ENCODE data around the gene TP63.

The TP63 gene

GRCh38 chr3:189677667-189678066 lies 46.5 kb downstream of the TP63 start:
- Histone ChIP-seq H3K4me3 (no peak overlapping the region), H4K20me1 (no peaks in the 10 kb centered on the region), H3K9me3 (no peaks in the 10 kb centered on the region), H3K36me3 (no peaks in the 10 kb centered on the region), H3K9ac (no peak overlapping the region), H3K4me1 (no peaks in the 10 kb centered on the region), H3K27me3 (no peaks in the 10 kb centered on the region), H3K4me2 (no peak overlapping the region), H3K27ac (no peak overlapping the region)
- TF ChIP-seq Cebpa-rat (IDR thresholded peaks at IDR 0.05) = no peak

- Histone ChIP-seq H4K20me1 (no peaks in the 10 kb centered on the region), H3K4me1 (no peaks in the 10 kb centered on the region), H3K36me3 (no peaks in the 10 kb centered on the region), H3K4me2 (no peak overlapping the region), H3K4me3 (no peak overlapping the region), H3K9me3 (no peaks in the 10 kb centered on the region), H3K27me3 (no peaks in the 10 kb centered on the region), H3K27ac (no peak overlapping the region), H3K9ac (no peak overlapping the region)
- TF ChIP-seq Cebpa-rat (IDR thresholded peaks at IDR 0.05) = no peak
Measured at GRCh38 chr3:189680723-189681122, 49.5 kb downstream of the TP63 start.

- Histone ChIP-seq H3K9me3 (no peaks in the 10 kb centered on the region), H3K4me1 (no peaks in the 10 kb centered on the region), H3K36me3 (no peaks in the 10 kb centered on the region), H3K4me3 (no peak overlapping the region), H3K27me3 (no peaks in the 10 kb centered on the region), H3K9ac (no peak overlapping the region), H3K27ac (no peak overlapping the region), H3K4me2 (no peak overlapping the region), H4K20me1 (no peaks in the 10 kb centered on the region)
- TF ChIP-seq Cebpa-rat (IDR thresholded peaks at IDR 0.05) = no peak
Measured at GRCh38 chr3:189683546-189684255, 52.5 kb downstream of the TP63 start.

GRCh38 chr3:189684317-189684716 lies 53.1 kb downstream of the TP63 start:
- no peak overlapping the region for H3K9ac ChIP-seq
- no peak overlapping the region for H3K27ac ChIP-seq
- no peaks in the 10 kb centered on the region for H3K36me3 ChIP-seq
- no peaks in the 10 kb centered on the region for H3K27me3 ChIP-seq
- no peak overlapping the region for H3K4me3 ChIP-seq
- no peak for TF ChIP-seq Cebpa-rat (IDR thresholded peaks at IDR 0.05)
- H3K4me2 ChIP-seq = no peak overlapping the region
- no peaks in the 10 kb centered on the region for H4K20me1 ChIP-seq
- H3K9me3 ChIP-seq = no peaks in the 10 kb centered on the region
- H3K4me1 ChIP-seq = no peaks in the 10 kb centered on the region

- H3K9ac ChIP-seq = no peak overlapping the region
- no peak for TF ChIP-seq Cebpa-rat (IDR thresholded peaks at IDR 0.05)
- no peaks in the 10 kb centered on the region for H3K27me3 ChIP-seq
- H3K27ac ChIP-seq = no peak overlapping the region
- no peaks in the 10 kb centered on the region for H3K4me1 ChIP-seq
- H3K4me2 ChIP-seq = no peak overlapping the region
- H3K4me3 ChIP-seq = no peak overlapping the region
- no peaks in the 10 kb centered on the region for H3K36me3 ChIP-seq
- no peaks in the 10 kb centered on the region for H4K20me1 ChIP-seq
- no peaks in the 10 kb centered on the region for H3K9me3 ChIP-seq
Measured at GRCh38 chr3:189685291-189685690, 54.1 kb downstream of the TP63 start.

- Histone ChIP-seq H3K4me2 (no peak overlapping the region), H3K9me3 (no peaks in the 10 kb centered on the region), H3K9ac (no peak overlapping the region), H3K4me3 (no peak overlapping the region), H3K4me1 (no peaks in the 10 kb centered on the region), H3K27me3 (no peaks in the 10 kb centered on the region), H4K20me1 (no peaks in the 10 kb centered on the region), H3K36me3 (no peaks in the 10 kb centered on the region), H3K27ac (no peak overlapping the region)
- no peak for TF ChIP-seq Cebpa-rat (IDR thresholded peaks at IDR 0.05)
Measured at GRCh38 chr3:189685860-189686259, 54.7 kb downstream of the TP63 start.

- H4K20me1 ChIP-seq = no peaks in the 10 kb centered on the region
- TF ChIP-seq Cebpa-rat (IDR thresholded peaks at IDR 0.05) = no peak
- H3K36me3 ChIP-seq = no peaks in the 10 kb centered on the region
- H3K27ac ChIP-seq = no peak overlapping the region
- H3K4me2 ChIP-seq = no peak overlapping the region
- H3K4me1 ChIP-seq = no peaks in the 10 kb centered on the region
- no peak overlapping the region for H3K9ac ChIP-seq
- H3K27me3 ChIP-seq = no peaks in the 10 kb centered on the region
- no peak overlapping the region for H3K4me3 ChIP-seq
- H3K9me3 ChIP-seq = no peaks in the 10 kb centered on the region
Measured at GRCh38 chr3:189687475-189687874, 56.3 kb downstream of the TP63 start.

GRCh38 chr3:189688262-189688661 lies 57.1 kb downstream of the TP63 start:
- H4K20me1 ChIP-seq = no peaks in the 10 kb centered on the region
- no peaks in the 10 kb centered on the region for H3K36me3 ChIP-seq
- no peak for TF ChIP-seq Cebpa-rat (IDR thresholded peaks at IDR 0.05)
- H3K9me3 ChIP-seq = no peaks in the 10 kb centered on the region
- no peaks in the 10 kb centered on the region for H3K27me3 ChIP-seq
- no peak overlapping the region for H3K9ac ChIP-seq
- H3K4me2 ChIP-seq = no peak overlapping the region
- no peak overlapping the region for H3K4me3 ChIP-seq
- no peak overlapping the region for H3K27ac ChIP-seq
- H3K4me1 ChIP-seq = no peaks in the 10 kb centered on the region

- Histone ChIP-seq H3K36me3 (no peaks in the 10 kb centered on the region), H3K9me3 (no peaks in the 10 kb centered on the region), H3K4me3 (no peak overlapping the region), H3K4me2 (no peak overlapping the region), H4K20me1 (no peaks in the 10 kb centered on the region), H3K4me1 (no peaks in the 10 kb centered on the region), H3K9ac (no peak overlapping the region), H3K27me3 (no peaks in the 10 kb centered on the region), H3K27ac (no peak overlapping the region)
- TF ChIP-seq Cebpa-rat (IDR thresholded peaks at IDR 0.05) = no peak
Measured at GRCh38 chr3:189689625-189690024, 58.4 kb downstream of the TP63 start.

- Histone ChIP-seq H3K27ac (no peak overlapping the region), H4K20me1 (no peaks in the 10 kb centered on the region), H3K4me3 (no peak overlapping the region), H3K9me3 (no peaks in the 10 kb centered on the region), H3K4me1 (no peaks in the 10 kb centered on the region), H3K4me2 (no peak overlapping the region), H3K9ac (no peak overlapping the region), H3K27me3 (no peaks in the 10 kb centered on the region), H3K36me3 (no peaks in the 10 kb centered on the region)
- TF ChIP-seq Cebpa-rat (IDR thresholded peaks at IDR 0.05) = no peak
Measured at GRCh38 chr3:189690237-189690636, 59.0 kb downstream of the TP63 start.

- Histone ChIP-seq H4K20me1 (no peaks in the 10 kb centered on the region), H3K27me3 (no peaks in the 10 kb centered on the region), H3K36me3 (no peaks in the 10 kb centered on the region), H3K27ac (no peak overlapping the region), H3K9me3 (no peaks in the 10 kb centered on the region), H3K4me1 (no peaks in the 10 kb centered on the region), H3K4me3 (no peak overlapping the region), H3K9ac (no peak overlapping the region), H3K4me2 (no peak overlapping the region)
- no peak for TF ChIP-seq Cebpa-rat (IDR thresholded peaks at IDR 0.05)
Measured at GRCh38 chr3:189690672-189691071, 59.5 kb downstream of the TP63 start.
